AG09319 (cell line): Measurements from ENCODE around the gene DUSP22.

Experiments used
- DNase-seq: peaks from one replicate; pipeline ENCODE4 v3.0.0-alpha.2; 2010; ENCODE audit warnings: low read depth; ENCODE audit errors: extremely low read depth
- TF ChIP-seq, protein P1 (sequence below): IDR thresholded peaks from 2 replicates; pipeline ENCODE4 v1.5.1; 2011; ENCODE audit warnings: low read depth, mild to moderate bottlenecking, inconsistent platforms, low read length, moderate library complexity

Gene DUSP22

GRCh38 chr6:308307-308706 is 16.0 kb downstream of the DUSP22 start:
- TF ChIP-seq, protein P1, sequence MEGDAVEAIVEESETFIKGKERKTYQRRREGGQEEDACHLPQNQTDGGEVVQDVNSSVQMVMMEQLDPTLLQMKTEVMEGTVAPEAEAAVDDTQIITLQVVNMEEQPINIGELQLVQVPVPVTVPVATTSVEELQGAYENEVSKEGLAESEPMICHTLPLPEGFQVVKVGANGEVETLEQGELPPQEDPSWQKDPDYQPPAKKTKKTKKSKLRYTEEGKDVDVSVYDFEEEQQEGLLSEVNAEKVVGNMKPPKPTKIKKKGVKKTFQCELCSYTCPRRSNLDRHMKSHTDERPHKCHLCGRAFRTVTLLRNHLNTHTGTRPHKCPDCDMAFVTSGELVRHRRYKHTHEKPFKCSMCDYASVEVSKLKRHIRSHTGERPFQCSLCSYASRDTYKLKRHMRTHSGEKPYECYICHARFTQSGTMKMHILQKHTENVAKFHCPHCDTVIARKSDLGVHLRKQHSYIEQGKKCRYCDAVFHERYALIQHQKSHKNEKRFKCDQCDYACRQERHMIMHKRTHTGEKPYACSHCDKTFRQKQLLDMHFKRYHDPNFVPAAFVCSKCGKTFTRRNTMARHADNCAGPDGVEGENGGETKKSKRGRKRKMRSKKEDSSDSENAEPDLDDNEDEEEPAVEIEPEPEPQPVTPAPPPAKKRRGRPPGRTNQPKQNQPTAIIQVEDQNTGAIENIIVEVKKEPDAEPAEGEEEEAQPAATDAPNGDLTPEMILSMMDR = no peak
- no peak for DNase-seq

- no peak for DNase-seq
- TF ChIP-seq, protein P1 = no peak
These were observed 16.5 kb downstream of the DUSP22 start for GRCh38 chr6:308768-309167.

GRCh38 chr6:309947-310346 is 17.7 kb downstream of the DUSP22 start:
- DNase-seq = no peak
- TF ChIP-seq, protein P1 = no peak

DNA sequence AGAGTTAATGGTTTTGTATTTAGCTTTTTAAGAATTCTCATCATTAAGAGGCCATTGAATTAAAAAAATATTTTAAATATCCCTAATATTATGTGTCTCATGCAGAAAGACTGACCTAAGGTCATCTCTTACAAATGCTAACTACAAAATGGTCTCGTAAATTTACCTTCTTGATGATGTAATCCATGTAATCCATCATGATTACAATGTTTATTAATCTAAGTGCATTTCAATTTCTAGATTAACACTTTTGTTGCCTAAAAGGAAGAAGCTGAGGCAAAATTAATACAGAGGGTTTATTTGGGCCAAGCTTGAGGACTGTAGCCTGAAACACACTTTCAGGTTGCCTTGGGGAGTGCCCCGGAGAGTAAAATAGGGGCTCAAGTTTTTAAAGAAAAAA is 18.4 kb downstream of the DUSP22 start:
- no peak for DNase-seq
- TF ChIP-seq, protein P1 = no peak

- DNase-seq = no peak
- TF ChIP-seq, protein P1 = no peak
These were observed 19.5 kb downstream of the DUSP22 start for GRCh38 chr6:311679-312220.

DNA sequence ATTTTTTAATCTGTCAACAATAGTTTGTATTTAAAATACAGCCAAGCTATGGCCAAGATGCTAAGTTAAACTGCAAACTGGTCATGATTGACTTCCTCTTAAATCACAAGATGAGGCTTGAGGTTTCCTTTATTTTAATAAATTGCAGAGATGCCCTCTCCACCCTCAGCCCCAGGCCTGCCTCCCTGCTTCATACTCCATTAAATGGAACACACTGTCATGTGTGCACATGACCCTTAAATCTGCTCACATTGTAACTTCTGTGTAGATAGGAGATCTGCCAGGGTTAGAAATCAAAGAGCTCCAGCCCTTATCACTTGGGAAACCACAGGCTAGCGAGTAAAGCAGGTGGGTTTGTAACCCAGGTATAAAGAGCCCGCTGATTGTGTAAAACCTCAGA is 20.8 kb downstream of the DUSP22 start:
- TF ChIP-seq, protein P1 = no peak
- no peak for DNase-seq

GRCh38 chr6:313917-314316 is 21.6 kb downstream of the DUSP22 start:
- TF ChIP-seq, protein P1 = no peak
- no peak for DNase-seq
